Fibroblast of the aortic adventitia (primary cell): ENCODE measurements around the gene FAM20A. TPM values are rescaled to one million over a fixed set of nuclear protein-coding genes. Genes with fewer than 3 reads are reported as not detected.

Experiments used
- DNase-seq: peaks from one replicate; pipeline ENCODE4 v3.0.0-alpha.2; 2010; ENCODE audit warnings: low read depth
- H3K4me3 ChIP-seq: 2 replicates; pipeline ENCODE4 v1.5.1; 2011; ENCODE audit warnings: low read depth, mild to moderate bottlenecking, control low read depth, low read length, moderate library complexity
- total RNA-seq: library from RNA; depleted of rRNA; stranded (reverse); fragments of >200 nt; gene quantifications from 2 replicates; pipeline ENCODE4 v1.2.3, GENCODE V29; 2012; ENCODE audit warnings: low replicate concordance
- TF ChIP-seq, protein P1 (sequence below): IDR thresholded peaks from 2 replicates; pipeline ENCODE4 v1.5.1; 2011; ENCODE audit warnings: mild to moderate bottlenecking, low read length, control low read depth, inconsistent platforms; ENCODE audit not compliant: insufficient read depth

Gene FAM20A
- total RNA-seq, 1 donor: 10.5 TPM

DNA sequence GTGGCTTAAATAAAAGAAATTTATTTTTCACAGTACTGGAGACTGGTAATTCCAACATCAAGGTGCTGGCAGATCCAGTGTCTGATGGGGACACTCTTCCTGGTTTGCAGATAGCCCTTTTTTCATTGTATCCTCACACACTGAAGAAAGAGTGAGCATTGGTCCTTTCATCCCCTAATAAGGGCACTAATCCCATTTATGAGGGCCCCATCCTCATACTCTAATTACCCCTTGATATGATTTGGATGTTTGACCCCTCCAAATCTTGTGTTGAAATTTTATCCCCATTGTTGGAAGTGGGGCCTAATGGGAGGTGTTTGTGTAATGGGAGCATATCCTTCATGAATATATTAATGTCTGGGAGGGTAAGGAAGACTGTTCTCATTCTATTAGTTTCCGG is 9.4 kb upstream of the FAM20A start:
- no peak for DNase-seq
- TF ChIP-seq, protein P1, sequence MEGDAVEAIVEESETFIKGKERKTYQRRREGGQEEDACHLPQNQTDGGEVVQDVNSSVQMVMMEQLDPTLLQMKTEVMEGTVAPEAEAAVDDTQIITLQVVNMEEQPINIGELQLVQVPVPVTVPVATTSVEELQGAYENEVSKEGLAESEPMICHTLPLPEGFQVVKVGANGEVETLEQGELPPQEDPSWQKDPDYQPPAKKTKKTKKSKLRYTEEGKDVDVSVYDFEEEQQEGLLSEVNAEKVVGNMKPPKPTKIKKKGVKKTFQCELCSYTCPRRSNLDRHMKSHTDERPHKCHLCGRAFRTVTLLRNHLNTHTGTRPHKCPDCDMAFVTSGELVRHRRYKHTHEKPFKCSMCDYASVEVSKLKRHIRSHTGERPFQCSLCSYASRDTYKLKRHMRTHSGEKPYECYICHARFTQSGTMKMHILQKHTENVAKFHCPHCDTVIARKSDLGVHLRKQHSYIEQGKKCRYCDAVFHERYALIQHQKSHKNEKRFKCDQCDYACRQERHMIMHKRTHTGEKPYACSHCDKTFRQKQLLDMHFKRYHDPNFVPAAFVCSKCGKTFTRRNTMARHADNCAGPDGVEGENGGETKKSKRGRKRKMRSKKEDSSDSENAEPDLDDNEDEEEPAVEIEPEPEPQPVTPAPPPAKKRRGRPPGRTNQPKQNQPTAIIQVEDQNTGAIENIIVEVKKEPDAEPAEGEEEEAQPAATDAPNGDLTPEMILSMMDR: no peak
- H3K4me3 ChIP-seq: no peak overlapping the region

DNA sequence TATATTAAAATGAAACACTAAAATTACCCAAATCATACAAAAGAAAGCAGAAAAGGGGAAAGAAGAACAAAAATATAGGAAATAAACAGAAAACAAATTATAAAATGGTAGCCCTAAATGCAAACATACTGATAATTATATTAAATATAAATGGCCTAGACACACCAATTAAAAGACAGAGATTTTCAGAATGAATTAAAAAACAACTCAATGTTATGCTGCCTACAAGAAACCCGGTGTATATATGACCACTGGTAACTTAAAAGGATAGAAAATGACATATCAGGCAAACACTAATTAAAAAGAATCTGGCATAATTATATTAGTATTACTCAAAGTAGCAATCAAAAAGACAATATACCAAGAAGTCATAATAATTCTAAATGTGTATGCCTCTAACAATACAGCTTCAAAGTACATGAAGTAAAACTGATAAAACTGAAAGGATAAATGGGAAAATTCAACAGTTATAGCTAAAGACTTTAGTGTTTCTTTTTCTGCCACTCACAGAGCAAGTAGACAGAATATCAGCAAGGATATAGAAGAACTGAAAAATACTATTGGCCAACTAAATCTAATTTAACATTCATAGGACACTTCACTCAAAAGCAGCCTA is 7.5 kb upstream of the FAM20A start:
- no peak overlapping the region for H3K4me3 ChIP-seq
- DNase-seq: no peak
- TF ChIP-seq, protein P1: no peak

- TF ChIP-seq, protein P1: no peak
- DNase-seq: no peak
- no peak overlapping the region for H3K4me3 ChIP-seq
Observed at GRCh38 chr17:68606451-68607307, 5.5 kb upstream of the FAM20A start.

DNA sequence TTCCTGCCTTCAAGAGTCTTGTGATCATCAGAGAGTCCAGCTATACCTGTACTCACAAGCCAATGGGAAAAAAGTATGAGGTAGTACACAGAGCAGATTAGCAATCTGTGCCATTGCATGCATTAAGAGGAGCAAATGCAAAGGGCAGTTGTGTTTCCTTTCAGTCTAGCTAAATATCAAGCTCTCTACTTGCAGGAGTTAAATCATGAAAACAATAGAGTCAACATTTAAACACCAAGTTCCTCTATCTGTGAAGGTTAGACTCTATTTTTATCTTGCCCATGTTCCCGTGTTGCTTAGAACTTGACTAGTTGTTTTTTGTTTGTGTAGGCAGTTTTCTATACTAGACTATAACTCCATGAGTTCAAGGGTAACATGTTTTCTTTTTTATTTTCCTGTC is 4.7 kb upstream of the FAM20A start:
- H3K4me3 ChIP-seq: no peak overlapping the region
- TF ChIP-seq, protein P1: no peak
- no peak for DNase-seq

DNA sequence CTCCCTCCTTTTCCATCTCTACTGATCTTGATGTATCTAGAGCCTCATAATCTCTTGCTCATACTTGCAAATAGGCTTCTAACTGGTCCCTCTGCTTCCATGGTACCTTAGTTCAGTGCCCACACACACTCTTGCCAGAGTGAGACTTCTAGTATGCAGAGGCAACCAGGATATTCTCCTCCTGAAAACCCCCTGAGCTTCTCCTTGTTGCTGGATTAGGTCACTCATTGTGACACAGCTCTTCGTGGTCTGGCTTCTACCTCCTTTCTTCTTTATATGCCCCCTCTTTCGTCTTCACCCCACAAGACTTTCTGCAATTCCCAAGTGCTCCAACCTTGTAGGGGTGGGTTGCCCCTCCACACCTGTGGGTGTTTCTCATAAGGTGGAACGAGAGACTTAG is 2.5 kb upstream of the FAM20A start:
- no peak for DNase-seq
- no peak overlapping the region for H3K4me3 ChIP-seq
- TF ChIP-seq, protein P1: no peak

DNA sequence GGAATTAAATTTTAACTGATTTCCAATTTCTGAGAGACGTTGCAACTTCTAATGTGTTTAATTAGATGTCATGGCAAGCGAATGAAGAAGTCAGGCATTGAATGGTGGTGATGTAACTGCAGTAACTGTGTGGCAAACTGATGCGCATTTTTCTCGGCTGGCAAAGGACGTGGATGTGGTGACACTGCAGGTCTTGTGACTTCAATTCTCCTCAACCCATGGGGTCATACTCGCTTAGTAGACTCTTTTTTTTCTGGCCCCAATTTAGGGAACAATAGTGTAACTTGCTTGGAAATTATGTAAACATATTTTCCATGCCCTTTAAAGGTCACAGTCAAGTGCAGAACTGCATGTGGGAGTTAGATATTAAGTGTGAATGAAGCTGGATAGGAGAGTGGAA is 1.9 kb upstream of the FAM20A start:
- TF ChIP-seq, protein P1: no peak
- no peak overlapping the region for H3K4me3 ChIP-seq
- DNase-seq: no peak

- no peak overlapping the region for H3K4me3 ChIP-seq
- no peak for DNase-seq
- TF ChIP-seq, protein P1: no peak
Observed at GRCh38 chr17:68602289-68602688, 1.1 kb upstream of the FAM20A start.
